Measurements from ENCODE around the gene G6PD.

G6PD gene

GRCh38 chrX:154526901-154527675 lies 19.6 kb downstream of the G6PD start:
- ChIA-PET POLR2A (no interaction called here), CTCF (interaction anchor here (0.7 to 2.6 kb wide), 23 partner anchors 9 to 461 kb away, joined by 3 to 27 read pairs (median 4); partner anchors contain the start of genes EMD and FLNA)
- DNase-seq (ENCODE audit: extremely low spot score) = peak; percentile 67
- TF ChIP-seq, protein P1, sequence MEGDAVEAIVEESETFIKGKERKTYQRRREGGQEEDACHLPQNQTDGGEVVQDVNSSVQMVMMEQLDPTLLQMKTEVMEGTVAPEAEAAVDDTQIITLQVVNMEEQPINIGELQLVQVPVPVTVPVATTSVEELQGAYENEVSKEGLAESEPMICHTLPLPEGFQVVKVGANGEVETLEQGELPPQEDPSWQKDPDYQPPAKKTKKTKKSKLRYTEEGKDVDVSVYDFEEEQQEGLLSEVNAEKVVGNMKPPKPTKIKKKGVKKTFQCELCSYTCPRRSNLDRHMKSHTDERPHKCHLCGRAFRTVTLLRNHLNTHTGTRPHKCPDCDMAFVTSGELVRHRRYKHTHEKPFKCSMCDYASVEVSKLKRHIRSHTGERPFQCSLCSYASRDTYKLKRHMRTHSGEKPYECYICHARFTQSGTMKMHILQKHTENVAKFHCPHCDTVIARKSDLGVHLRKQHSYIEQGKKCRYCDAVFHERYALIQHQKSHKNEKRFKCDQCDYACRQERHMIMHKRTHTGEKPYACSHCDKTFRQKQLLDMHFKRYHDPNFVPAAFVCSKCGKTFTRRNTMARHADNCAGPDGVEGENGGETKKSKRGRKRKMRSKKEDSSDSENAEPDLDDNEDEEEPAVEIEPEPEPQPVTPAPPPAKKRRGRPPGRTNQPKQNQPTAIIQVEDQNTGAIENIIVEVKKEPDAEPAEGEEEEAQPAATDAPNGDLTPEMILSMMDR (IDR thresholded peaks at IDR 0.05; ENCODE audit: control extremely low read depth, extremely low read depth, low read depth, missing control alignments) = peak; percentile 43

- TF ChIP-seq, protein P1 (IDR thresholded peaks at IDR 0.05; ENCODE audit: control extremely low read depth, extremely low read depth, low read depth, missing control alignments) = no peak
- CTCF ChIA-PET = interaction anchor here (1.0 to 2.4 kb wide), 7 partner anchors 8 to 147 kb away, joined by 3 to 9 read pairs (median 6); partner anchors contain the start of gene EMD
- DNase-seq (ENCODE audit: extremely low spot score) = no peak
- POLR2A ChIA-PET = no interaction called here
Measured at GRCh38 chrX:154525606-154526490, 20.8 kb downstream of the G6PD start.

- TF ChIP-seq, protein P1 (IDR thresholded peaks at IDR 0.05; ENCODE audit: control extremely low read depth, extremely low read depth, low read depth, missing control alignments) = no peak
- ChIA-PET POLR2A (no interaction called here), CTCF (interaction anchor here (0.8 to 2.2 kb wide), 3 partner anchors 8 to 146 kb away, joined by 3 to 9 read pairs (median 3); no protein-coding TSS in a partner anchor)
- no peak for DNase-seq (ENCODE audit: extremely low spot score)
Measured at GRCh38 chrX:154519389-154519788, 27.3 kb downstream of the G6PD start.

- TF ChIP-seq, protein P1 (IDR thresholded peaks at IDR 0.05; ENCODE audit: control extremely low read depth, extremely low read depth, low read depth, missing control alignments) = no peak
- no peak for DNase-seq (ENCODE audit: extremely low spot score)
- ChIA-PET CTCF (interaction anchor here (0.7 to 2.2 kb wide), 4 partner anchors 10 to 144 kb away, joined by 3 to 9 read pairs (median 4); no protein-coding TSS in a partner anchor), POLR2A (no interaction called here)
Measured at GRCh38 chrX:154517101-154517781, 29.4 kb downstream of the G6PD start.

- TF ChIP-seq, protein P1 (IDR thresholded peaks at IDR 0.05; ENCODE audit: control extremely low read depth, extremely low read depth, low read depth, missing control alignments) = no peak
- POLR2A ChIA-PET = interaction anchor here (0.7 kb wide), 1 partner anchor 205 kb away, joined by 4 read pairs; no protein-coding TSS in a partner anchor
- CTCF ChIA-PET = interaction anchor here (0.8 kb wide), 1 partner anchor 11 kb away, joined by 3 read pairs; no protein-coding TSS in a partner anchor
- DNase-seq (ENCODE audit: extremely low spot score) = no peak
Measured at GRCh38 chrX:154516656-154517100, 30.0 kb downstream of the G6PD start.

All from GM10248 (cell line).